GM19324 (cell line): ENCODE results near the gene GPR107.

ENCODE experiments used
- ATAC-seq: cut with Tn5 transposase; IDR thresholded peaks from one replicate; pipeline ENCODE4 v1.9.1; 2021; ENCODE audit warnings: mild to moderate bottlenecking, moderate library complexity; ENCODE audit not compliant: unreplicated experiment, low FRiP score

The GPR107 gene

DNA sequence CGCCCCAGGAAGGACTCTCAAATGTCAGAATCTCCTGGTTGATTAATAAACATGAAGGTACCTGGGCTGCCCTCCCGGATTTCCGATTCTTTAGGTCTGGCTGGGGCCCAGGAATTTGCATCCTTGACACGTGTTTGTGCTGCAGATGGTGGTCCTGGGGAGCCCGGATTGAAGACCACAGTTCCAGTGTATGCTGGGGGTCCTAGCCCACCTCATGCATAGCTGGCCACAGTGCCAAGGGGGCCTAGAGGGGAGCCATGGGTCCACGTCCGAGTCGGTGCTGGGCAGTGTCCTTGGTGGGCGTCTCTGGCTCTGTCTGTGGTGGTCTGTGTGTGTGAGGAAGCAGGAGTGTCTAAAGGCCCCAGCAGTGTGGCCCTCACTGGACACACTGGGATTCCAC is 121.6 kb downstream of the GPR107 start:
- ATAC-seq = no peak

DNA sequence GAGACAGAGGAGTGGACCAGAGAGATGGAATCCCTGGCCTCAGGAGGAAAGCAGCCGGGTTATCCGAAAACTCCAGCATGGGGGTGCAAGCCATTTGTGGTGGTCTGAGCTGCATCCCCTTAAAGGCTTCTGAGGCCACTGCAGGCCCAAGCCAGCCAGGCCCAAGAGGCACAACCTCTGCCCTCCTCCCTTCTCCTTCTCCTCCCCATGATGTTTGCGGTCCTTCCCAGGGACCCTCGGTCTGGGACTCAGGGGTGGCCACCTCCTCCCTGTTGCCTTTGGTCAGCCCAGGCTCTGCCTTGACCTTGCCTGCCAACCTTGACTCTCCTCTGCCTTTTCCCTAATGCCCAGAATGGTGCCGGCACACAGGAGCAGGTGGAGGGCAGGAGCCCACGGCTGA is 123.1 kb downstream of the GPR107 start:
- ATAC-seq = no peak

DNA sequence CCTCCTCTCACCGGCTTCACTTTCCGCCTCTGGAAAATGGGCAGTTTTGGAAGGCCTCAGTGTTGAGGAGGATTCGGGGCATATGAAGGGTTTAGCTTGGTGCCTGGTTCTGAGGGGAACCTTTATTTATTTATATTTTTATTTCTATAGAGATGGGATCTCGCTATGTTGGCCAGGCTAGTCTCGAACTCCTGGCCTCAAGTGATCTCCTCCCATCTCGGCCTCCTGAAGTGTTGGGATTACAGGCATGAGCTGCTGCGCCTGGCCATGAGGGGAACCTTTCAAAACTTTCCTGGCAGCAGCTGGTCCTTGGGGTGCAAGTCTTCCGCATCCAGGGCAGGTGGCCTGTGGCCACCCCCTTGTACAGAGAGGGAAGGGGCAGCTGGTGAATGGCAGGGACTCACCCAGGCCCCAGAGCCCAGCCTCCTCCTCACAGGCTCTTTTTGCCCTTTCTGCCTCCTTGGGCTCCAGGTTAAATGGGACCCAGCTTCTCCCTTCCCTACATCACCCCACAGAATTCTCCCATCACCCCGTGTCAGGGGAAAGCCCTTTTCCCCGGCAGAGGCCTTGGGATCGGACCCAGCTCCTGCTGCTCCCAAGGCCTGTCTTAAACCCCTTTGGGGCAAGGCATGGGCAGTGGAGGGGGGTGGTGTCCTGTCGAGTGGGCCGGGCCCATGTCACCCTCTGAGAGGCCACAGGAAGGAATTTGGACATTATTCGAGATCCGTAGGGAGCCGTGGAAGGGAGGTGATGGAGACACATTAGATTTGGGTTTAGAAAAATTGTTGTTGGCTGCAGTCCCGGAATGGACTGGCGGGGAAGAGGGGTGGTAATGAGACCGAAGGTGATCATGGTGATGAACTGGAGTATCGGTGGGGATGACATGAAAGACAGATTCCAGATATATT is 124.4 kb downstream of the GPR107 start:
- ATAC-seq = no peak

DNA sequence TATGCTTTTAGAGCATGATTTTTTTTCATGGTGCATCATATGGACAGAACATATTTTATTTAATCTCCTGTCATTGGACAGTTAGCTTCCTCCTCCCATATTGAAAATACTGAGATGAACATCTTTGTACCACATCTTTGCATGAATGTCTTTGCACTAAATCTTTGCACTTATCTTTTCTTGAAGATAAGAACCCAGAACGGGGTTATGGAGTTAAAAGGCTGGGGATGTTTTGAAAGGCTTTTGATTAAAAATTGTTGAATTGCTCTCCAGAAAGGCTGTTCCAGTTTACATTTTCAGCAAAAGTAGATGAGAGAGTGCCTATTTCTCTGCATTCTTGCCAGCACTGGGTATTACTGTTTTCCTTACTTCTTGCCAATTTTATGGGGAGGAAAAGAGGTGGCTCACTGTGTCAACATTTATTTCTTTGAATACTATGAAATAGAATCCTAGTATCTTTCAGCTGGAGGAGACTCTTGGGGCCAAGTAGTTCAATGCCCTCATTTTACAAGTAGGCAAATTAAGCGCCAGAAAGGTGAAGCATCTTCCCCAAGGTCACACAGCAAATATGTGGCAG is 125.7 kb downstream of the GPR107 start:
- no peak for ATAC-seq

DNA sequence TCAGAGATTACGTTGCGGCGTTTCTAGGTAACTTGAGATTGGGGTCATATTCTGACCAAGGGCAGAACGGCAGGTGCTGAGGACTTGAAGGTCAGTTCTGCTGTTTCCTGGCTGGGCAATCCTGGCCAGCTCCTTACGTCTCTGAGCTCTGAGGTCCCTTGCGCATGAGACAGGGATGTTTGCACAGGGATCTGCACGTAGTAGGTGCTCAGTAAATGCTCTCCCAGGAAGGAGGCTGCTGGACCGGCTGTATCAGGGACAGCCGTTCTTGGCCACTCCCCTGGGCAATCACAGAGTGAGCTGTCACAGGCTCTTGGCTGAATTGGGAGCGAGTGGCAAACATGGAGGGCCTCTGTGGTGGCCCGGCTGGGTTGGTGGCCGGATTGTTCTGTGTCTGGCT is 126.8 kb downstream of the GPR107 start:
- ATAC-seq = no peak

DNA sequence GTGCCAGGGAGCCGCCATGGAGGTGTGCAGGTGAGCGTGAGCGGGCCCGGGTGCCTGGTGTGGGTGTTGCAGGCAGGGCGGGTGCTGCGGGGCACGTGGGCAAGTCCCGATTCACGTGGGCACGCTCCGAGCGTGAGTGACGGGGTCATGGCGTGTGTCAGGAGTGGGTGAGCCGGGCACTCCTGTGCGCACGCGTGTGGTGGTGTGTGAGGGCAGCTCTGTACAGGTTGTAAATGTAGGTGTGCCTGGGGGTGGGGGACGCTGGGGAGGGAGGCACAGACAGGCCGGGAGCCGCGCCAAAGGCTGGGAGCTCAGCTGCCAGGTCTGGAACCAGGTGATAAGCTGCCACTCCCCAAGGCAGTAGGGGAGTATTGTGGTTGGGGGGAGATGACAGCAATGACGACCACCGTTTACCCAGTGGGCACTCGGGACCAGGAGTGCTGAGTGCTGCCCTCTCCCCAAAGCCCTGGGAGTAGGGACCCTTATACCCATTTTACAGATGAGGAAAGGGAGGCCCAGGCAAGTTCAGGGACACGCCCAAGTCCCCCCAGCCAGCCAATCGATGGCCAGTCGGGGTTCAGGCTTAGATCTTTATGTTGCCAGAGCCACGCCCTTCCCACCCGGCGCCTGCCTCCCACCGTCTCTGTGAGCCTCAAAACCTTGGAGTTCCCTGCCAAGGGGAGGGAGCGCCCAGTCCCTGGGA is 128.1 kb downstream of the GPR107 start:
- ATAC-seq = no peak

DNA sequence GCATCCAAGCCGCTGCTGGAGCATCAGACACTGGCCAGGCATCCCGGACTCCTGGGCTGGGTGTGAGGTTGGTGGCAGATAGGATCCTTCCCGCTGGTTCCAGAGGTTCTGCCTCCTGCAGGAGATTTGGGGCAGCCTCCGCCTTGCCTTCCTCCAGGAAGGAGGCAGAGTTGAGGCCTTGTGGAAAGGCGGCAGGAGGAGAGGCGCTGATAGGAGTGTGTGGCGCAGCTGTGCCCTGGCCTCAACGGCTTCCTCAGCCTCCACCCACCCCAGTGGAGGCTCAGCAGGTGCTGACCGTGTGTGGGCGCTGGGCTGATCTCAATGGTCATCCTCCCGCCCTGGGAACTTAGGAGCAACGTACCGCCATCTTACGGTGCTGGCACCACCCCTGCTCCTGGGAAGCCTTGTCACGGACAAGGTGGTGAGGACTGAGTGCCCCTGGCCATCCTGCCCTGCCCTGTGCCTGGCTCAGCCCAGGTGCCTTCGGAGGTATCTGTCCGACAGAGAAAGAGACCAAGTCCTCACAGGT is 128.7 kb downstream of the GPR107 start:
- no peak for ATAC-seq

DNA sequence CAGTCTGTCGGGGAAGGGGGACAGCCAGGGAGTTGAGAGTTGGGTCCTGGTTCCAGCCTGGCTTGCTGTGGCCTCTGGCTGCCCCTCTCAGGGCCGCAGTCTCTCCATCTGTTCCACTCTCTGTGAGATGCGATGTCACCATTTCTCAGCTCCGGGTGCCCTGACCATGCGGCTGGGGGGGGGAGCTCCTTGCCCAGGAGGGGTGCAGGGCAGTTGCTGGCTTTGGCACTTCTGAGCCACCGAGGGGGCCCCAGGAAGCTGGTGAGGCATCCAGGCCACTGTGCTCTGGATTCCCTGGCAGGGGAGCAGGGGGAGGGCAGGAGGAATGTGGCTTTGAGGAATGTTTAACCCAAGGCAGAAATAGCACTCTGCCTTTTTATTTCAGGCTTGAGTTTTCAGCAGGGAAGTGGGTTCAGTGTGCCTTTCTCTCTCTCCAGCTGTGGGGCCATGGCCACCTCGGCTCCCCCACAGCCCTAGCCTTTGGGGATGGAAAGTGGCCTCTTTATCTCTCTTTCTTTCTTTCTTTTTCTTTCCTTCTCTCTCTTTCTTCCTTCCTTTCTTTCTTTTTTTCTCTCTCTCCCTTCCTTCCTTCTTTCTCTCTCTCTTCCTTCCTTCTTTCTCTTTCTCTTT is 129.5 kb downstream of the GPR107 start:
- ATAC-seq = no peak

DNA sequence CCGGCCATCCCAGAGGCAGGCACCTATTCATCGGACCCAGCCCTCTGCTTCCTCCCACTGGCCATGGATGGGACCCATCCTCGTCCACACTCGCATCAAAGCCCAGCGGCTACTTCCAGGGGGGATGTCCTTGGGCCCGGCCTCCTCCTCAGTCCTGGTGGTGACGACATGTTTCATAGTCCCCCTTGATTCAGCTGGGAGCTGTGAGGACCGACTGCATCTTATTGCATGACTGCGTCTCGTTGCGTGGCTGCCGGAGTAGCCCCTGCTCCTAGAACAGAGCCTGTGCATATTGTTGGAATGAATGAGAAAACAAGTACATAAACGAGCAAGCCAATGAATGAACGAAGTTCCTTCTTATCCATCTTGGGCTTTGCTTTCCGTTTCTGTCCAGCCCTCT is 131.3 kb downstream of the GPR107 start:
- no peak for ATAC-seq

DNA sequence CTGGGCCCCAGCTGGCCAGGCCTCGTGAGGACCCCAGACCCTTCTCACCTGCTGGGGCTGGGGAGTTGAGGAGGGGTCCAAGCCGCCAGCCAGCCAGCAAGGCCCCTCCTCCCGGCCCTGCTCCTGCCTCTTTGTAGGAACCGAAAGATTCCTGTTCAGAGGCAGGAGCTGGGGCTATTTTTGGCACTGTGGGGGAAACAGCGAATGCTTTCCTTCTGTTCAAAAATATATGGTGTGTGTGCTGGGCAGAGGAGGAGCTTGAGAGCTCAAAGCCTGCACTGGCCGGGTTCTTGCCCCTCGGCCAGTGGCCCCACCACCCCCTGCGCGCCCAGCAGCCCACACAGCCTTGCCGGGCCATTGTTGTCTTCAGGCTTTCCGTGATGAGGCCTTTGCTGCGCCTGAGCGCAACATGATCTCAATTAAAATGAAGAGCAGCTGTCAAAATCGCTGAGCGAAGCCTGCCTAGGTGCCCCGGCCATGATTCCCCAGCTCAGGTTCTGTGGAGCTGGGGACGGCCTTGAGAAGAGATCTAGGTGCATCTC is 131.9 kb downstream of the GPR107 start:
- no peak for ATAC-seq

DNA sequence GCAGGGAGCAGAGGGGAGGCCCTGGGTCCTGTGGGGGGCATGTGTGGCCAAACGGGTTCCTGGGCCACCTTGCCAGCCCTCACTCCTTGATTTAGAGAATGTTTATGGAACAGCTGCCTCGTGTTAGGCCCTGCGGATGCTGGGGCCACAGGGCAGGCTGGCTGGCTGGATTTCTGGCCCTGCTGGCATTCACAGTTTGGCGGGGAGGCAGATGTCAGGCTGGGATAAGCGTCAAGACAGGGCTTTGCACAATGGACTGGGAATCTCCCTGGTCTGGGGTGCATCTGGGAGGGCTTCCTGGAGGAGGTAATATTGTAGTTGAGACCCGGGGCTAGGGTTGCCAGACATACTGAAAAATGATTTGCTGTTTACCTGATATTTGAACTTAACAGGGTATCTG is 132.3 kb downstream of the GPR107 start:
- no peak for ATAC-seq

DNA sequence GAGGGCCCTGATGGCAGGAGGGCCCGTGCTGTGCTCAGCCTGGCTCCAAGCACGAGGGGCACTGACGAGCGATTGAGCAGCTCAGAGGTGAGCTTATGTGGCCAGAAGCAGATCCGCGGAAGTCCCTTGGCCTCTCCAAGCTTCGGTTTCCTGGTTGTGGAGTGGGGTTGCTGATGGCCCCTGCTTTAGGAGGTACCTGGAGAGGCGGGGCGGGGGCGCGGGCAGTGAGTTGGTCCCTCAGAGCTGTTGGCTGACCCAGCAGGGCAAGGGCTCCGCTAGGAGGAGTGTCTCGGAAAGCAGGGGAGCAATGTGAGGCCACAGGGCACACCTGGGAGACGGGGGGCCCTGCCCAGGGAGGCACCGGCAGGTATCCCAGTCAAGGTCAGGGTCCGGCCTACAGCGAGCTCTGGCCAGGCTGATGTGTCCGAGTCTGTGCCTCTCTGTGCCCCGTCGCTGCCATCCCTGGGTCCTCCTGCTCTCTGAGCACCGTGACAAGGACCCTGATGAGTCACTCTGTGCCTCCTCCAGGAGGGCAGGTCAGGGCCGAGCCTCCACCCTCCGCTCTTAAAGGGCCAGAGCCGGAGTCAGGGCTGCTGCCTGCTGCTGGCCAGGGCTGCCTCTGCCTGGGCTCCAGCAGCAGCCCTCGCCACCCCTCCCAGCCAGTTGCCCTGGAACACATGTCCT is 133.3 kb downstream of the GPR107 start:
- no peak for ATAC-seq

DNA sequence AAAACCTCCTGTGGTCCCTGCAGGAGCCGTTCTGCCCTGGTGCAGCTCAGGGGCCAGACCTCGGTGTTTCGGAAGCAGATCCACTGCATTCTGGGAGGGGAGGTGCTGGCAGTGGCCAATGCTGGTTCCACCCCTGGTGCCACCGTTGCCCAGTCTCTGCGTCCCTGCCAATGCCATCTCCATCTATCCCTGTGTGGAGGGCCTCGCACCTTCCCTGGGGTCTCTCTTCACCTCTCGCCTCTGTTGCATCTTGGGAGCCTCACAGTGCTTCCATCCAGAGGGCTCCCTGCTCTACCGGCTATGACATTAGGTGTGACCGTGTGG is 133.8 kb downstream of the GPR107 start:
- no peak for ATAC-seq

DNA sequence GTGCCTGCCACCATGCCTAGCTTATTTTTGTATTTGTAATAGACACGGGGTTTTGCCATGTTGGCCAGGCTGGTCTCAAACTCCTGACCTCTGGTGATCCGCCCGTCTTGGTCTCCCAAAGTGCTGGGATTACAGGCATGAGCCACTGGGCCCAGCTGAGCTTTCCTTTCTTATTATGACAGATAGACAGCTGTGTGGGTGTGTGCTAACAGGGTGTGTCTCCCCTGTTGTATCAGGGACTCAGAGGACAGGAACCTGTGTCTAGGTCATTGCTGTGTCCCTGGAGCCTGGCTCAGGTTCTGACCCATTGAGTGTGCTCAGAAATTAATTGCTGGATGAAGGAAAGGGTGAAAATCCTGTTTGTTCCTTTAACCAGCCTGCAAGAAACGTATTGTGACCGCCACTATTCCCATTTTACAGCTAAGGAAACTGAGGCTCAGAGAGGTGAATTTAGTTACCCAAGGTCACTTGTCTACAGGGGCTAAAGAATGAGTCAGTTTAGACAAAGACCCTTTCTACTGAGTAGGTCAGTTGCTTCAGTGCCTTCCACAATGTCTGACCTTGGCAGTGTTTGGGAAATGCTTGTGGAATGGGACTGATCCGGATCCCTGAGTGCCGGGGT is 135.3 kb downstream of the GPR107 start:
- ATAC-seq = no peak
